Natural killer cell (primary cell): ENCODE results near the gene SESN1. TPM values are rescaled to one million over a fixed set of nuclear protein-coding genes. Genes with fewer than 3 reads are reported as not detected.

Experiments
- ATAC-seq, 3 donors: fragments of 150-1000 bp in 2 of 3; fragments of 200-7000 bp in 1 of 3; cut with Tn5 transposase; 1 replicate in 1 of 3; 2 replicates in 2 of 3; pipeline ENCODE4 v1.10.0; 2021; ENCODE audit warnings: mild to moderate bottlenecking in 2 of 3, moderate library complexity in 2 of 3
- DNase-seq, 2 donors: peaks; one replicate each; pipeline versions ENCODE4 v3.0.0 to v3.0.0-alpha.2; 2013 to 2021; ENCODE audit warnings: mixed read lengths in 1 of 2
- H3K27ac ChIP-seq: one replicate; pipeline ENCODE4 v1.5.1; 2013; ENCODE audit warnings: mild to moderate bottlenecking, low read length
- H3K27me3 ChIP-seq: one replicate; pipeline ENCODE4 v1.6.1; 2013; ENCODE audit warnings: low read length; ENCODE audit not compliant: control insufficient read depth, insufficient read depth
- H3K36me3 ChIP-seq: one replicate; pipeline ENCODE4 v1.6.1; 2013; ENCODE audit warnings: low read length; ENCODE audit not compliant: control insufficient read depth, insufficient read depth
- H3K4me1 ChIP-seq: one replicate; pipeline ENCODE4 v1.6.1; 2013; ENCODE audit warnings: low read length; ENCODE audit not compliant: control insufficient read depth, insufficient read depth
- H3K4me3 ChIP-seq: one replicate; pipeline ENCODE4 v1.5.1; 2013; ENCODE audit warnings: low read length
- H3K9me3 ChIP-seq: one replicate; pipeline ENCODE4 v1.6.1; 2013; ENCODE audit warnings: low read length; ENCODE audit not compliant: control insufficient read depth, insufficient read depth
- H3K27ac Mint-ChIP-seq, 2 donors: one replicate each; pipeline ENCODE4 v1.8.0; 2022; ENCODE audit warnings: mild to moderate bottlenecking in 2 of 2, mixed read lengths in 2 of 2, moderate library complexity in 1 of 2
- H3K27me3 Mint-ChIP-seq, 2 donors: one replicate each; pipeline ENCODE4 v1.8.0; 2022; ENCODE audit warnings: low read depth in 2 of 2, mixed read lengths in 2 of 2
- H3K36me3 Mint-ChIP-seq: one replicate; pipeline ENCODE4 v1.8.0; 2022; ENCODE audit warnings: mixed read lengths
- H3K4me1 Mint-ChIP-seq, 2 donors: one replicate each; pipeline ENCODE4 v1.8.0; 2022; ENCODE audit warnings: mixed read lengths in 2 of 2
- H3K4me3 Mint-ChIP-seq: one replicate; pipeline ENCODE4 v1.8.0; 2022; ENCODE audit warnings: mild to moderate bottlenecking, moderate library complexity, mixed read lengths
- H3K9me3 Mint-ChIP-seq, 2 donors: one replicate each; pipeline ENCODE4 v1.8.0; 2022; ENCODE audit warnings: mixed read lengths in 2 of 2
- WGBS: methylation state at CpG from one replicate; pipeline ENCODE4 v1.1.7; 2013; ENCODE audit warnings: missing lambda C conversion rate; ENCODE audit not compliant: insufficient coverage; 5-methylcytosine and 5-hydroxymethylcytosine counted together
- intact Hi-C: fragments of 100-400 bp; cut with micrococcal nuclease; formaldehyde crosslinking; loops from one replicate; pipeline ENCODE4 v1.14.2; 2022
- total RNA-seq, 4 donors: library from RNA; stranded (reverse); fragments of 120-200 nt in 1 of 4; gene quantifications; one replicate each; pipeline versions ENCODE4 v1.2.3 to v1.2.4, GENCODE V29; 2013 to 2022
- TF ChIP-seq, protein P1 (sequence below): fragments of 200-600 bp; IDR thresholded peaks from one replicate; pipeline ENCODE4 v1.8.0; 2022; ENCODE audit warnings: antibody characterized with exemption

The SESN1 gene
- total RNA-seq, 3 donors from 2014 or later (not counting 1 experiment from before 2014, with no cell fraction given) = 52.9 to 106 (median 68.9) TPM

DNA sequence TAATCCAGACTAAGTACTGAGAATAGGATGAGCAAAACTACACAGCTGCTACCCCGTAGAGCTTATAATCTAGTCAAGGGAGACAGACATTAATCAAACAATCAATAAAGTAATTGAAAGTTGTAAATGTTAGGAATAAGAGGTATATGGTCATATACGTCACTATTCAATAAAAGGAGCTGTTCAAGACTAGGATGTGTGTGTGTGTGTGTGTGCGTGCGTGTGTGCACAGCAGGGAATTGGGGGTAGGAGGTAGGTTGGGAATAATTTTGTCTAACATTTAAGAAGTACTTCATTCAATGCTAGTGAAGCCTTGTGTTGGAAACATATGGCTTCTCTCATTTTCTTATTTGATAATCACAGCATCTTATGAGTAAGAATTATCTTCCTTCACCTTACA is 41.8 kb downstream of the SESN1 start:
- H3K4me1 Mint-ChIP-seq = peaks cover 26 to 34% of the 10 kb centered on the region in 2 donors
- WGBS = 100% methylated on average over 3 of the region's 4 CpGs

DNA sequence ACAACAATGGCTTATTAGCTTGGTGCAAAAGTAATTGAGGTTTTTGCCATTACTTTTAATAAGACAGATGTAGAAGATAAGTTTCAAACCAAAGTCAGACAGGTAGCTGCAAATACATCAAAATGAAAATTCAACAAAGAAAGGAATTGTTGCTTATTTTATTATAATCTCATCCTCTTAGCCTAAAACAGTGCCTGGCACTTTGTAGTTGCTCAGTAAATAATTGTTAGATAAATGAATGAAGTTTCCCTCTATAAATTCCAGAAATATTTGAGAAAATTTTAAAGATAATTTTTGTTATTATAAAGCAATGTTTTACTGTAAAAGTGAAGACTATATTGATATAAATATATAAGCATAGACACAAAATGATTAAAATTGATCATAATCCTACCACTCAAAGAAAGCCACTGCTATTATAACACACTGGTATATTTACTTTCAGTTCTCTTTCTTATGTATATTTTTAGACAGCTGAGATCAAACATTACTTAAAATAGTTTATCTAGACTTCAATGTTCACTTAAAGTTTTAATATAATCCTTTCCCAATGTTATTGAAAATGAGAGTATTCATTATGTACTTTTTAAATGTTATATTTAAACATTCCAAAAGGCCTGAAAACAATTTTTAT is 42.5 kb downstream of the SESN1 start:
- no peaks in the 10 kb centered on the region for H3K9me3 Mint-ChIP-seq
- Histone ChIP-seq H3K27me3 (no peaks in the 10 kb centered on the region), H3K27ac (no peak overlapping the region), H3K36me3 (no peaks in the 10 kb centered on the region), H3K9me3 (no peaks in the 10 kb centered on the region), H3K4me3 (no peak overlapping the region), H3K4me1 (no peaks in the 10 kb centered on the region)
- no peak overlapping the region for H3K4me3 Mint-ChIP-seq
- intact Hi-C loops = no loop called here
- no peak for ATAC-seq
- TF ChIP-seq, protein P1, sequence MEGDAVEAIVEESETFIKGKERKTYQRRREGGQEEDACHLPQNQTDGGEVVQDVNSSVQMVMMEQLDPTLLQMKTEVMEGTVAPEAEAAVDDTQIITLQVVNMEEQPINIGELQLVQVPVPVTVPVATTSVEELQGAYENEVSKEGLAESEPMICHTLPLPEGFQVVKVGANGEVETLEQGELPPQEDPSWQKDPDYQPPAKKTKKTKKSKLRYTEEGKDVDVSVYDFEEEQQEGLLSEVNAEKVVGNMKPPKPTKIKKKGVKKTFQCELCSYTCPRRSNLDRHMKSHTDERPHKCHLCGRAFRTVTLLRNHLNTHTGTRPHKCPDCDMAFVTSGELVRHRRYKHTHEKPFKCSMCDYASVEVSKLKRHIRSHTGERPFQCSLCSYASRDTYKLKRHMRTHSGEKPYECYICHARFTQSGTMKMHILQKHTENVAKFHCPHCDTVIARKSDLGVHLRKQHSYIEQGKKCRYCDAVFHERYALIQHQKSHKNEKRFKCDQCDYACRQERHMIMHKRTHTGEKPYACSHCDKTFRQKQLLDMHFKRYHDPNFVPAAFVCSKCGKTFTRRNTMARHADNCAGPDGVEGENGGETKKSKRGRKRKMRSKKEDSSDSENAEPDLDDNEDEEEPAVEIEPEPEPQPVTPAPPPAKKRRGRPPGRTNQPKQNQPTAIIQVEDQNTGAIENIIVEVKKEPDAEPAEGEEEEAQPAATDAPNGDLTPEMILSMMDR = no peak
- peaks cover 26 to 34% of the 10 kb centered on the region in 2 donors for H3K4me1 Mint-ChIP-seq
- no peaks in the 10 kb centered on the region for H3K27me3 Mint-ChIP-seq
- no peak for DNase-seq
- H3K27ac Mint-ChIP-seq = no peak overlapping the region
- no peaks in the 10 kb centered on the region for H3K36me3 Mint-ChIP-seq

More for the DNA sequence above, 41.8 kb downstream of the SESN1 start:
- no peak overlapping the region for H3K27ac ChIP-seq
- Mint-ChIP-seq H3K27ac (peak overlapping the region in 1 of 2 donors; percentile 2), H3K27me3 (no peaks in the 10 kb centered on the region), H3K4me3 (no peak overlapping the region), H3K9me3 (no peaks in the 10 kb centered on the region), H3K36me3 (no peaks in the 10 kb centered on the region)
- H3K4me3 ChIP-seq = no peak overlapping the region
- no peaks in the 10 kb centered on the region for H3K36me3 ChIP-seq
- intact Hi-C loops = no loop called here
- TF ChIP-seq, protein P1 = no peak
- DNase-seq = no peak
- no peaks in the 10 kb centered on the region for H3K9me3 ChIP-seq
- ATAC-seq = no peak
- no peaks in the 10 kb centered on the region for H3K27me3 ChIP-seq
- H3K4me1 ChIP-seq = no peaks in the 10 kb centered on the region

DNA sequence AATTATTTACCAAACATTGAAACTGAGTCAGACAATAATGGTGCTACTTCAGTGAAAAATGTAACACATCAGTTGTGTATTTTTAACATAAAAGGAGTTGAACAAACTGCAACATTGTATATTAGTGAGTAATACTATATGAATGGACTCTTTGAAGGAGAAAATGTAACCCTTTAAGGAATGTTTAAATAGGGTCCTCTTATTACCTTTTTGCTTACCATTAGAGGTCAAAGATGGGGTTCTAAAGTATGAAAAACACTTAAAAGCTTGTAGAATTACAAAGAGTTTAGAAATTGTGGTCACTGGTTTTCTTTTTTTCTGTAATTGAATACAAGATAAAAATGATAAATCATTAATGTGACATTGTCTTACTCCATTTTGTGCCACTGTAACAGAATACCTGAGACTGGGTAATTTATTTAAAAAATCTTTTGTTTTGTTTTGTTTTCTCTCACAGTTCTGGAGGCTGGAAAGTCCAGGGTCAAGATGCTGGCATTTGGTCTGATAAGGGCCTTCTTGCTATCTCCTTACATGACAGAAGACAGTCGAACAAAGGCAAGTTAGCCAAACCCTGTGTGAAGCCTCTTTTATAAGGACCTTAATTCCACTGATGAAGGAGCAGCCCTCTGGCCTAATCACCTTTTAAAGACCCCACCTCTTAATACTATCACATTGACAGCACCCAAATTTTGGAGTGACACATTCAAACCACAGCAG is 43.2 kb downstream of the SESN1 start:
- TF ChIP-seq, protein P1 = no peak
- H3K27me3 ChIP-seq = no peaks in the 10 kb centered on the region
- intact Hi-C loops = no loop called here
- no peaks in the 10 kb centered on the region for H3K9me3 ChIP-seq
- Mint-ChIP-seq H3K9me3 (no peaks in the 10 kb centered on the region), H3K4me3 (no peak overlapping the region), H3K4me1 (peaks cover 22 to 28% of the 10 kb centered on the region in 2 donors), H3K36me3 (no peaks in the 10 kb centered on the region), H3K27ac (no peak overlapping the region), H3K27me3 (no peaks in the 10 kb centered on the region)
- no peaks in the 10 kb centered on the region for H3K36me3 ChIP-seq
- DNase-seq (no peak), ATAC-seq (no peak)
- H3K4me3 ChIP-seq = no peak overlapping the region
- no peak overlapping the region for H3K27ac ChIP-seq
- 74% methylated on average over 1 of the region's 1 CpG for WGBS
- no peaks in the 10 kb centered on the region for H3K4me1 ChIP-seq
